Spleen (tissue), 11 donors: Measurements from ENCODE around the gene JADE2. TPM values are rescaled to one million over a fixed set of nuclear protein-coding genes. Genes with fewer than 3 reads are reported as not detected.

Experiments used
- DNase-seq: peaks from one replicate; pipeline ENCODE4 v3.0.0-alpha.2; 2020
- H3K27ac ChIP-seq, 8 donors: fragments of 200-600 bp; sonication (generic) in 7 of 8; 1 replicate in 4 of 8; 2 replicates in 4 of 8; pipeline versions ENCODE4 v1.5.0 to v1.8.0; 2016 to 2021; ENCODE audit warnings: inconsistent platforms in 4 of 8, mild to moderate bottlenecking in 4 of 8, moderate library complexity in 1 of 8
- H3K27me3 ChIP-seq, 7 donors: fragments of 200-600 bp; sonication (generic) in 6 of 7; replicated peaks in 1 of 7; 1 replicate in 4 of 7; 2 replicates in 3 of 7; pipeline versions ENCODE4 v1.5.0 to v1.8.0; 2016 to 2021; ENCODE audit warnings: inconsistent platforms in 3 of 7, mild to moderate bottlenecking in 1 of 7
- H3K36me3 ChIP-seq, 6 donors: fragments of 200-600 bp; sonication (generic) in 5 of 6; 1 replicate in 4 of 6; 2 replicates in 2 of 6; pipeline versions ENCODE4 v1.5.0 to v1.8.0; 2016 to 2021; ENCODE audit warnings: inconsistent platforms in 2 of 6
- H3K4me1 ChIP-seq, 6 donors: fragments of 200-600 bp; sonication (generic) in 5 of 6; 1 replicate in 3 of 6; 2 replicates in 3 of 6; pipeline versions ENCODE4 v1.5.0 to v1.8.0; 2016 to 2021; ENCODE audit warnings: inconsistent platforms in 3 of 6
- H3K4me3 ChIP-seq, 8 donors: fragments of 200-600 bp; sonication (generic) in 7 of 8; 1 replicate in 4 of 8; 2 replicates in 4 of 8; pipeline versions ENCODE4 v1.5.0 to v1.8.0; 2016 to 2021; ENCODE audit warnings: inconsistent platforms in 4 of 8, mild to moderate bottlenecking in 4 of 8, moderate library complexity in 2 of 8
- H3K9me3 ChIP-seq, 8 donors: fragments of 200-600 bp; sonication (generic) in 7 of 8; 1 replicate in 4 of 8; 2 replicates in 4 of 8; pipeline versions ENCODE4 v1.5.0 to v1.8.0; 2016 to 2021; ENCODE audit warnings: inconsistent platforms in 4 of 8
- CTCF ChIP-seq, 11 experiments: fragments of 200-600 bp in 7 of 11; fragments of 450-650 bp in 4 of 11; sonication (generic) in 4 of 11; IDR thresholded peaks in 8 of 11; conservative IDR thresholded peaks in 3 of 11; 1 replicate in 7 of 11; 2 replicates in 4 of 11; pipeline versions ENCODE4 v1.4.0 to v1.8.0; 2016 to 2021; ENCODE audit warnings: antibody characterized with exemption in 11 of 11, inconsistent platforms in 4 of 11, mild to moderate bottlenecking in 1 of 11
- POLR2A ChIP-seq, 3 donors: fragments of 450-650 bp; IDR thresholded peaks; one replicate each; pipeline ENCODE4 v1.5.1; 2017; ENCODE audit warnings: antibody characterized with exemption in 3 of 3, mild to moderate bottlenecking in 1 of 3
- POLR2AphosphoS5 ChIP-seq, 3 donors: sonication (generic); formaldehyde crosslinking; IDR thresholded peaks; one replicate each; pipeline ENCODE4 v1.5.1; 2017; ENCODE audit warnings: antibody characterized with exemption in 3 of 3
- WGBS, 5 donors: extraction: QIAGEN DNeasy Blood & Tissue Kit in 3 of 5; methylation state at CpG; one replicate each; pipeline versions ENCODE4 v1.1.5 to v1.1.7; 2013 to 2018; 5-methylcytosine and 5-hydroxymethylcytosine counted together
- intact Hi-C: fragments of 100-400 bp; cut with DNase I; formaldehyde crosslinking; loops from one replicate; pipeline ENCODE4 v1.15.0; 2023; ENCODE audit warnings: low total_unique reads
- polyA plus RNA-seq, 3 donors: library from polyadenylated mRNA; stranded (reverse); fragments of 200-250 nt; gene quantifications; one replicate each; pipeline ENCODE4 v1.2.1, GENCODE V29; 2013
- total RNA-seq, 7 donors: library from RNA; depleted of rRNA in 3 of 7; stranded (reverse); fragments of >200 nt in 3 of 7; fragmentation: NEBNext Ultra II Directional in 4 of 7; extraction: Animal tissue kit (Norgen Biotek cat#: 25700) in 4 of 7; gene quantifications; one replicate each; pipeline versions ENCODE4 v1.1.0 to v1.2.1, GENCODE V29; 2016 to 2021
- donor health status: healthy with polysubstance abuse.
- donor health status: DM: no; HTN: no; CAD: no; lungs with moderate emphysema.
- donor health status: DM: no; HTN: no; CAD: no.
- donor health status: Bipolar disorder and iron deficiency.
- donor health status: healthy.
- donor health status: DM: no; HTN: no; CAD: no.
- donor health status: DM: yes; HTN: yes; CAD: no.

Gene JADE2
- total and polyA plus RNA-seq, 10 donors: 12.3 to 131 (median 94.3) TPM

- H3K36me3 ChIP-seq: peaks cover 9 to 100% (median 98%) of the 10 kb centered on the region in 6 donors
- TF ChIP-seq CTCF (IDR thresholded peaks at IDR 0.05 in 8 of 11, conservative IDR thresholded peaks at IDR 0.05 in 3 of 11): no peak
- peak in 1 of 3 donors; percentile 5 for TF ChIP-seq POLR2AphosphoS5 (IDR thresholded peaks at IDR 0.05)
- peaks cover 31 to 71% (median 52%) of the 10 kb centered on the region in 6 donors for H3K4me1 ChIP-seq
- no peaks in the 10 kb centered on the region for H3K27me3 ChIP-seq
- WGBS, 5 donors: 88 to 95% (median 89%) methylated on average over 10 to 13 of the region's 13 CpGs
- H3K9me3 ChIP-seq: no peaks in the 10 kb centered on the region
- H3K27ac ChIP-seq: peak overlapping the region in 5 of 8 donors; percentile 61 to 86 (median 78)
- intact Hi-C loops: no loop called here
- no peak for DNase-seq
- no peak overlapping the region for H3K4me3 ChIP-seq
These were observed 41.3 kb downstream of the JADE2 start for GRCh38 chr5:134566741-134567221.

GRCh38 chr5:134567641-134568336 is 42.3 kb downstream of the JADE2 start:
- 46 to 64% (median 57%) methylated on average over 6 to 7 of the region's 7 CpGs for WGBS, 5 donors
- Histone ChIP-seq H3K4me3 (no peak overlapping the region), H3K27ac (peak overlapping the region; percentile 48 to 86 (median 69)), H3K4me1 (peaks cover 31 to 64% (median 46%) of the 10 kb centered on the region in 6 donors), H3K36me3 (peaks cover 9 to 100% (median 98%) of the 10 kb centered on the region in 6 donors), H3K27me3 (no peaks in the 10 kb centered on the region), H3K9me3 (no peaks in the 10 kb centered on the region)
- TF ChIP-seq POLR2A (IDR thresholded peaks at IDR 0.05) (no peak), CTCF (IDR thresholded peaks at IDR 0.05 in 8 of 11, conservative IDR thresholded peaks at IDR 0.05 in 3 of 11) (no peak), POLR2AphosphoS5 (IDR thresholded peaks at IDR 0.05) (peak; percentile 42 to 74 (median 68))
- intact Hi-C loops: no loop called here
- DNase-seq: peak; percentile 71

GRCh38 chr5:134568337-134568700 is 42.8 kb downstream of the JADE2 start:
- no peak for DNase-seq
- Histone ChIP-seq H3K27me3 (no peaks in the 10 kb centered on the region), H3K4me3 (no peak overlapping the region), H3K9me3 (no peaks in the 10 kb centered on the region), H3K27ac (peak overlapping the region; percentile 48 to 86 (median 69)), H3K36me3 (peaks cover 9 to 100% (median 98%) of the 10 kb centered on the region in 6 donors), H3K4me1 (peaks cover 31 to 64% (median 46%) of the 10 kb centered on the region in 6 donors)
- WGBS, 5 donors: 66 to 96% (median 78%) methylated on average over 3 to 5 of the region's 5 CpGs
- intact Hi-C loops: no loop called here
- no peak for TF ChIP-seq CTCF (IDR thresholded peaks at IDR 0.05 in 8 of 11, conservative IDR thresholded peaks at IDR 0.05 in 3 of 11)
- no peak for TF ChIP-seq POLR2A (IDR thresholded peaks at IDR 0.05)
- TF ChIP-seq POLR2AphosphoS5 (IDR thresholded peaks at IDR 0.05): no peak
